Measurements from ENCODE around the gene HMX3.

HMX3 gene

GRCh38 chr10:123153486-123154091, 17.8 kb downstream of the HMX3 start:
- no peak overlapping the region for H3K4me3 ChIP-seq (ENCODE audit: low read depth, low read length)
- no peak for TF ChIP-seq CTCF (IDR thresholded peaks at IDR 0.05; ENCODE audit: borderline replicate concordance, insufficient read depth, low read depth, low read length)

GRCh38 chr10:123154092-123154710, 18.4 kb downstream of the HMX3 start, which contains the start of gene BUB3:
TSS of gene BUB3 (plus strand) at chr10:123154402. CDS start at chr10:123154918, 516 bp downstream.
- peak within 1 kb of the TSS; percentile 90 for H3K4me3 ChIP-seq (ENCODE audit: low read depth, low read length)
- TF ChIP-seq CTCF (IDR thresholded peaks at IDR 0.05; ENCODE audit: borderline replicate concordance, insufficient read depth, low read depth, low read length) = no peak

GRCh38 chr10:123154711-123155505, 19.1 kb downstream of the HMX3 start:
- TF ChIP-seq CTCF (IDR thresholded peaks at IDR 0.05; ENCODE audit: borderline replicate concordance, insufficient read depth, low read depth, low read length) = no peak
- peak overlapping the region; percentile 90 for H3K4me3 ChIP-seq (ENCODE audit: low read depth, low read length)

- TF ChIP-seq CTCF (IDR thresholded peaks at IDR 0.05; ENCODE audit: borderline replicate concordance, insufficient read depth, low read depth, low read length) = no peak
- peak overlapping the region; percentile 90 for H3K4me3 ChIP-seq (ENCODE audit: low read depth, low read length)
These were observed 20.3 kb downstream of the HMX3 start for GRCh38 chr10:123156078-123156477.

- H3K4me3 ChIP-seq (ENCODE audit: low read depth, low read length) = no peak overlapping the region
- TF ChIP-seq CTCF (IDR thresholded peaks at IDR 0.05; ENCODE audit: borderline replicate concordance, insufficient read depth, low read depth, low read length) = no peak
These were observed 21.4 kb downstream of the HMX3 start for GRCh38 chr10:123157210-123157609.

- no peak for TF ChIP-seq CTCF (IDR thresholded peaks at IDR 0.05; ENCODE audit: borderline replicate concordance, insufficient read depth, low read depth, low read length)
- no peak overlapping the region for H3K4me3 ChIP-seq (ENCODE audit: low read depth, low read length)
These were observed 22.9 kb downstream of the HMX3 start for GRCh38 chr10:123158682-123159081.

Data from GM12875 (cell line).